Measurements from ENCODE around the gene NFE2.
"Not testable (repeated sequence)": the region's sequence is repeated elsewhere in the genome, so short reads cannot be mapped to it uniquely, and the experiment has no call there.

The NFE2 gene

DNA sequence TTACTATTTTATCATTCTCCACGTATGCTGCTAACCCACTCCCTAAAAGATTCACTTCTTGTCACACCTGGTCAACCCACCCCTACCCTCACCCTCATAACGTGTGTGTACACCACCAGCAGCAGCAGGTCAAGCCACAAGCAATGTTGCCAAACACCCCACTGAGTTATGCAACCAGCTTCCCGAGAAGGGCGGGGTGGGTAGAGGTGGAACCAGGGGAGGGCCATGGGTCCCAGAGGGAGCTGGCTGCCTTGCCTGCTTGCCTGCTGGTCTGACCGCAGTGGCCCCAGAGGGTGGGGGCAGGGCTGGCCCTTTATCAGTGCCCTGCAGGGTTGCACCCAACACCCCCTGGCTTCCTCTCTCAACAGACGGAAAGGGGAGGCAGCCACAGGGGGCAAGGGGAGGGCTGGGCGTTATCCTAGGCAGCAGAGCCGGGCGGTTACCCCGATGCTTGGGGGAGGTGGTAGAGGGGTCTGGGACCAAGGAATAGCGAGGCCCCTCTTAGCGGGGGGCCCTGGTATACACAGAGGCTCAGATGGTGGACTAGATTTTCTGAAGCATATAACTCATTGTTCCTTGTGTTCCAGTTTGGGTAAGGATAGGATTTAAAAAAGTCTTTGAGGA is 3.5 kb upstream of the NFE2 start:
- DNase-seq: no peak

DNA sequence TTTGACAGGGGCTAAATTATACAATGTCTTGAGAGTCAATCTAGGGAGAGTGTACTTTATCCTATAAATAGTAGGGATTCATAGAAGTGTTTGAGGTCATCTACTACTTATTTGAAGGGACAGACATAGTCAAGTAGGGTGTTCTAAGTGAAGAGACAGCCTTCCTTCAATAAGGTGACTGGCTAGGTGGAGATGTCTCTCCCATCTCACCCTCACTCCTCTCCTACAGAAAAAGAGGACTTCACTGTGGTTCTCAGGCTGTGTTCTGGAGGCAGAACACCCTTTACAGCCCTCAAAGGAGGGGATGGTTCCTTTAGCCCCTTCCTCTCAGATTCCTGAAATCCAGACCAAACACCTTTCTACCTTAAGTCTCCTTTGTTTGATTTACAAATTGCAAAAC is 2.8 kb upstream of the NFE2 start:
- no peak for DNase-seq

DNA sequence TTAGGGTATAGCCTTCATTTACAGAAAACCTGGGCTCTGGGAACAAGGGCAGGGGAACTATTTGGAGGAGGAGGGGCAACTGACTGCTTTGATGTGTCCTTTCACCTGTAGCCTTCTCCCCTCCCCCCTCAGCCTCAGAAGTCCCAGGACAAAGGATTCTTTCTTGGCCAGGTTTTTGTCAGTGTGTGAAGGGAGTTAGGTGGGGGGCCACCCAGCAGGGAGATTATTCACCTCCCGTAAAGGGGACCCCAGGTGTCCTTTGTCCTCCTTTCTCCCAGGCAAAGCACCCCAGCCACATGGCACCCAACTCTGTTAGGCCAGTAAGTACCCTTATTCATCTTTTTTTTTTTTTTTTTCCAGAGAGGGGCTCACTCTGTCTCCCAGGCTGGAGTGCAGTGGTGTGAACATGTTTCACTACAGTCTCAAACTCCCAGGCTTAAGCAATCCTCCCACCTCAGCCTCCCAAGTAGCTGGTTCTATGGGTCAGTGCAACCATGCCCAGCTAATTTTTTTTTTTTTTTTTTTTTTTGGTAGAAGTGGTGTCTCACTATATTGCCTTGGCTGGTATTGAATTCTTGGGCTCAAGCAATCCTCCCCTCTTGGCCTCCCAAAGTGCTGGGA is 723 bp upstream of the NFE2 start:
- DNase-seq: no peak

DNA sequence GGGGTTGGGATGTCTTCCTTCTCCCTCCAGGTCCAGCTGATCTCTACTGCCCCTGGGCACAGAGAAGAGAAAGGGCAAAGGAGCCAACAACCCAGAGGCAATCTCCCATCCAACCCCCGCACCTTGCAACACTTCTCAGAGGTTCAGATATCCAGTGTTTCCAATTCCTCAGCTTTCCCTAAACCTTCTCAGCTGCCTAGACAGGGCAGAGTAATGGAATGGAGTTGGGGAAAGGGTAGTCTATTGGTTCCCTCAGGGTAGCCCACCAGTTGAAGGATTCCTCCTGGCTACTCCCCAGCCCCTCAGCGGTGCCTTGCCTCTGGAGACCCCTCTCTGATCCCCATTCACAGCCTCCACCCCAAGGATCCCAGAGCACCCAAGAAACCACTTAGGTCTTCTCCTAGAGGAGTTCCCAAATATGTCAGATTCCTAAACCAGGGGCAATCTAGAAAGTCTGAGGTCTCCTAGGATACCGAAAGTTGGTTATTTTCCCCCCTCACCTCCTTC is 537 bp downstream of the NFE2 start:
- no peak for DNase-seq

DNA sequence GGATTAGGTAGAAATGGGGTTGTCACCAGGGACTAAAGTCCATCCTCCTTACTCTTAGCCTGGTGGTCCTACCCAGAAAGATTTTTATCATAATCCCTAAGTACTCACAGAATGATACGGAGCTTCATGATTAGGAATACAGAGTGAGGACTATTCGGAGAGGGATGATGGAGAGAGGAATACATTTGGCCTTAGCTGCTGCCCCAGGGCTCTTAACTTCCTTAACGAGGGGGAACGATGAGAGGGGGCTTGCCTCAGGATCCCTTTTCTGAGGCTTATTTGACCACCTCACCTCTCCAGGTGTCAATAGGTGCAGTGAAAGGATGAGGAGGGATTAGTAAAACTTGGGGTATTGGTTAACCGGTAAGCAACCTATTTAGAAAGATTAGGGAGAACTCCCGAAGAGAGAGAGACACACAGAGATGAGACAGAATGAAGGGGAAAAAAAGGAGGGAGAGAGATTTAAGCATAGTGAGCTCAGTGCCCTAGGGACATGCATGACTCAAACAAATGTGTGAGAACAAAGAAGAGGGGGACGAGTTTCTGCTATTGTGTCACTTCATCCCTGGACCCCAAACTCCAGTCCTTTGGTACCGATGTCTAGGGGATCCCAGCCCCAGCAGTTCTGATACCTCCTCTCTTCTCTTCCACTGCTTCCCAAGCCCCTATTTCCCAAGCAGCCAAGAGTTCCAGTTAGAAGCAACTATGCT is 1.1 kb downstream of the NFE2 start:
- no peak for DNase-seq

DNA sequence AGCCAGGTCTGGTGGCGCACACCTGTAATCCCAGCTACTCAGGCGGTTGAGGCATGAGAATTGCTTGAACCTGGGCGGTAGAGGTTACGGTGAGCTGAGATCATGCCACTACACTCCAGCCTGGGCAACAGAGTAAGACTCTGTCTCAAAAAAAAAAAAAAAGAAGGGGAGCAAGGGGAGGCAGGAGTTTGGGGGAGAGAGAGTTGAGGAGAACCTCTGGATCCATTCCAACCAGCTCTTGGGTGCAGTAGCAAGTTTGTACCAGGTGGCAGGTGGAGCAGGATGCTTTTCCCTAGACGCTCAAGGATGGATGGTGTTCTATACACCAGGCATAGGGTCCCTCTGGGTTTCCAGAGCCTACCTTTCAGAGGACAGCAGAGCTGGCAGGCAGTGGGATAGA is 1.9 kb downstream of the NFE2 start:
- DNase-seq: no peak

DNA sequence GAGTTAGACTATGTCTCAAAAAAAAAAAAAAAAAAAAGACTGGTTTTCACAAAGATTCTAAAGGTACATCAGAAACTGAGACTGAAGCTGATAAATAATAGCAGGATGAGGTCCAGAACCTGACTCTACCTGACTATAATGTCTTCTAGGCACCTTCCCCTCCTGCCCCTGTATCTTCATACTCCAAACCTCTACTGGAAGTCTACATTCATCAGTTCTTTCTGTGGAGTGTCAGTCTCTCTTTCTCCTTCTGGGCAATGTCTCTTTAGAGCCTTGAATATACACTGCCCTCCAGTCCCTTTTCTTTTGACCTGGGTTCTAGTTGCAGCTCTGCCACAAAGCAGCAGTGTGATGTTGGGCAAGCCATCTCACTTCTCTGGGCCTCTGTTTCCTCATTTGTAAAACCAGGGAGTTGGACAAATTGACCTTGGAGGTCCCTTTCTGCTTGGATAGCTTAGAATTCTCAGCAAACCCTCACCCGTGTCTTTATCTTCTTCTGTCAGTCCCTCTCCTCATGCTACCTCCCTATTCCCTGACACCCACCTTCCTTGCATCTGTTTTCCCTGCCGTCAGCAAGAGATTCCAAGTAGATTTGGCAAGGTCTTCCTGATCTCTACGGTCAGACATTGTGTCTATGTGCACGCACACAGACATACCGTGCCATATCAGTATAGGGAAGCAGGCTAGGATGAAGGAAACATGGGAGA is 4.3 kb downstream of the NFE2 start:
- DNase-seq: no peak

DNA sequence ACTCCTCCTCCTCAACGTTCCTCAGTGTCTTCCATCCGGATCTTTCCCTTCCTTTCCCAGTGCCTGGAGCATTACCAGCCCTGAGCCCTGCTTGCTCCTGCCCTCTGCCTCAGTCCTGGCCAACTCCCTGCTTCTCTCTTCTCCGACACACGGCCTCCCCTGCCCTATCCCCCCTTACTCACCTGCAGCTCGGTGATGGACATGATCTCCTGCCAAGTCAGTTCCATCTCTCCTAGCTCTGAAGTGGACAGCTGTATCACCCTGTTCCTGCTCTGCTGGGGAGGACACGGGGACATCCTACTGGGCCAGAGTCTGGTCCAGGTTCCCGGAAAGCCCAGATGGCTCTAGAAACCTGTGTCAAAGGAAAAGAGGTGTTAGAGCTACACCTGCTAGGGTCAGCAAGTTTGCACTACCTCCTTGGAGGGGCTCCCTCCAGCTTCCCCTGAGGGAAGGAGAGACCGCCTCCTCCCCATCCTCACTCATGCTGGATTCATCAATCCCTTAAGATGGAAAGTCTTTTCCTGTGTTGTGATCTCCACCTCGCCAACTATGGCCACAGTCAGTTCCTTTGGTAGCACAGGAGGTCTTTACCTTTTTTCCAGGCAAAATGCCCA is 5.8 kb downstream of the NFE2 start:
- no peak for DNase-seq

DNA sequence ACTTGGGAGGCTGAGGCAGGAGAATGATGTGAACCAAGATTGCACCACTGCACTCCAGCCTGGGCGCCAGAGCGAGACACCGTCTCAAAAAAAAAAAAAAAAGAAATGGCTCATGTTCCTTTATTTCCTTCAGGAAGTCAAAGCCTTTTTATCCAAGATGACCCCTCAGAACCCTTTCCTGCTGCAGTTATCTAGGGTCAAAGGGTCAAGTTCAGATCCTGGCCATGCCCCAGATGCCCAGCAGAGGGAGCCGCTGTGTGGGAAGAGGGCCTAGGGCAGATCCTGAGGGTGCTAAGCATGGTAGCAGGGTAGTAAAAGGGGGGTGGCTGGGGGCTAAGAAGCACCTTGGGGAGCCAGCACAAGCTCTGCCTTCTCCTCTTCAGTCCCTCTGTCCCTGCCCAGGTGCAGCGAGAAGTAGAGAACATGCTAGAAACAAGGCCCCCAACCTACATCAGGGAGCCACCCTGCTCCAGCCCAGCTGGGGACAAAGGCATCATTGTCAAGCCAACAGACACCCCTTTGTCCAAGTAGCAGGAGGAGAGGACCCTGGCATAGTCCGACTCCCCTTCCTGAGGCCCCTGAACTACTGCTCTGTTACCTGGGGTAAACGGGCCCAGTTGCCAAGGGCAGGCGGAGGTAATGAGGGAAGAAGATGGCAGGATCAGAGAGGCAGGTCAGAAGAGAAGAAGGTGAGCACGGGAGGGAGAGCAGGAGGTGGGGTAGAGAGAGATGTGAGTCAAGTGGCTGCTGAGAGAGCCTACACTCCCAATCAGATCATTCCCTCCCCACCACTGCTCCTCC is 6.5 kb downstream of the NFE2 start:
- no peak for DNase-seq

DNA sequence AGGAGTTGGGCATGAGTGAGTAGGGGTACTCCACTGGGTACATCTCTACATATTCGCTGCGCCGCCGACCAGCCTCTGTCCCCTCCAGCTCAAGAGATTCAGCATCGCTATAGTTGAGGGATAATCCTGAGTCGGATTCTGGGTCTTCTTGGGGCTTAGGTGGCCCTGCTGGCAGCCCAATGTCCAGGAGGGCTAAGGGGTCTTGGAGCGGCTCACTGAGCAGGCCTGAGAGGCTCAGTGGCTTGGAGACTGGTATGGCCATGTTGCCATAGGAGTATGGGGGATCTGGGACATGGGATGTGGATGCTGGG is 7.9 kb downstream of the NFE2 start:
- DNase-seq: no peak

DNA sequence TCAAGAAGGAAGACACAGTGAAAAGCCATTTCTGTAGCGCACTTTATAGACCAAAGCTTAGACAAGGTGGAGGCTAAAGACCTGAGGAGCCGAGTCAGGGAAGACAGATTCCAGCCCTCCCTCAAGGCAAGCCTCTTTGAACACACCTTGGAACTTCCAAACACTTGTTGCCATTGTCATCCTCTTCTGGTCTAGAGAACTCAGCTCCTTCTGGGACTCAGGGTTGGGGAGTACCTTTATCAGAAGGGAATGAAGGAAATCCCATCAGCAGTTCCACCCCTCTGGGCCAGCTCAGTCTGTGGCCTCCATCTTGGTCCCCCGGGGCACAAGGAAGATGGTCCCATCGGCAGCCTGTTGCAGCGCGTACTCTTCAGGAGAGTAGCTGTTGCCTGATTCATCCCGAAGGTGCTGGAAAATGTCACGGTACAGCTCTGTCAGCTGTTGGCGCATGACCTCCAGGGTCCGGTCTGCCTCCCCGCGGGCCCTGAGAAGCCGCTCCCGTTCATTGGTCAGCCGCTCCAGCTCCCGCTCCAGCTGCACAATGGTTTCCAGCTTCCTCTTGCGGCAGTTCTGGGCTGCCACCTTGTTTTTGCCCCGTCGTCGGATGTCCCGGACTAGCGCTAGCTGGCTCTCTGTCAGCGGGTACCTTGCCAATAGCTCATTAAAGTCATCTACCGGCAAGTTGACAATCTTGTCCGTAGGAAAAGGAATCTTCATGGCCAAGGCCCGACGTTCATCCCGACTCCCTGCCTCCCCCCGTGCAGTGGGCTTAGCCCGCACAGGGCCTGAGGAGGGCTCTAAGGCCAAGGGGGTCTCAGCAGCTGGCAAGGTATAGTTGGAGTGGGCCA is 8.5 kb downstream of the NFE2 start:
- no peak for DNase-seq

DNA sequence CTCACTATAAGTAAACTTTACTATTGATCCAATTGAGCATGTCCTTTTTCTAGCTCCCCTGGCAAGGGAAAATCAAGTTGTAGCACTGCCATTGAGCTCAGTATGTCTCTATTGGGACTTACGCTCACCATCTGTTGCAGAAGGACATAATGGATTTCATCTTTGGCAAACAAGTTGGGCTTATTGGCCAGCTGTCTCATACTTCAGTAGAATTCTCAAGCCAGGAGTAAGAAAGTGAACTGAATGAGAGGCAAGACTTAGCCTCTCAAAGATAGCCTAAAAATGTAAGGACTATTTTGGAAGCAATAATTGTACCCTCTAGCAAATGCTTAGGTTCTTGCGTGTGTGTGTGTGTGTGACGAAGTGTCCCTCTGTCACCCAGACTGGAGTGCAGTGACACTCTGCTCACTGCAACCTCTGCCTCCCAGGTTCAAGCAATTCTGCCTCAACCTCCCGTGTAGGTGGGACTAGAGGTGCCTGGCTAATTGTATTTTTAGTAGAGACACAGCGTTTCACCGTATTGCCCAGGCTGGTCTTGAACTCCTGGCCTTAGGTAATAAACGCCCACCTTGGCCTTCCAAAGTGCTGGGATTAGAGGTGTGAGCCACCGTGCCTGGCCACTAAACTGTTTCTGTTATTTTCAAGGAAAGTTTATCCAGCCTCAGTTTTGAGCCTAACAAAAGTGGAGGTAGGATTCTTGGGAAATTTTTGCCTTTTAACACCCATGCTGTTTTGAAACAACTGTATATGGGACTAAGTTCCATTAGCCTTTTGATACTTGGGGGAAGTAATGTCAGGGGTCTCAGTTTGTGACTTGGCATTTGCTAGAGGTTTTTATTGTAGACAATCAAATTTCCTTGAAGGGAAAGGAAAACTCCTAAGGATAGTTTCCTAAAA is 13.3 kb downstream of the NFE2 start:
- DNase-seq: no peak

DNA sequence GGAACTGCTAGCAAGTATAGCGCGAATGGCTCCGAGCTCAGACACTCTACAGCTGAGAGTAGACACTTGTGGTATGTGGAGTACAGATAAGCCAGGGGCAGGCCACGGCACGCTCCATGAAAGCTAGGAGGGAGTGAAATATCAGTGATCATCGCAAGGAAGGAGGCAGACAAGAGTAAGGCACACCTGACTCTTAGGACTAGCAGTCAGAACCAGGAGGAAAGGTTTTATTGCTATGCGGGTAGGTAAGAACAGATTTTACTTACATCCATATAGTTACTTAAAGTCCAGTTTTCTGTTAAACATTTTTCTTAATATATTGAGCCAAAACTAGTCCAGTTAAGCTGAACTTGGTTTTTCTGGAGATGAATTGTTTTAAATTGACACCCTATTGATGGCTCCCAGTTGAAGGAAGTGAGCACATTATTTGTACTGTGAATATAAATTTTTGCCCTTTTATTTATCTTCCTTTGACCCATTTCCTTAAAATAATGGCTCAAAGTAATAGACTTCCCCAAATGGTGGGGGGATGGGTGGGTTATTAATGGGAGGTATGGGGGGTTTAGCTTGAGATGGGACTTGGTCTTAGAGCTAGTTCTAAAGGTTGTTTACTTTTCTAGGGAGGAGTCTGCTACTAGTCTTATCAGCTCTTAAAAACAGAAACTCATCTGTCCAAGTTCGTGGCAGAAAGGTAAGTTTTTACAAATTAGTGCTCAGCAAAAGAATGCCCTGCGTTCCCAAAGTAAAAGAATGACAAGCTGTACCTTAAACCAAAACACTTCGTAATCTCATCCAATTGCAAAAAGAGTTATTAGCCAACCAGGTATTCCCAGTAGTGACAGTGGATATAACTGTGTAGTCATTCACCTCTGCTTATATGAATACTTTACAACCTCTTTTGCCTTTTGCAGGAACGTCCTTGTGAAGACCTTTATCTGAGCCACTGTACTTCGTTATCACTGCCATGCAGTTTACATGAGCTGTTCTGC is 14.5 kb downstream of the NFE2 start:
- DNase-seq: no peak

DNA sequence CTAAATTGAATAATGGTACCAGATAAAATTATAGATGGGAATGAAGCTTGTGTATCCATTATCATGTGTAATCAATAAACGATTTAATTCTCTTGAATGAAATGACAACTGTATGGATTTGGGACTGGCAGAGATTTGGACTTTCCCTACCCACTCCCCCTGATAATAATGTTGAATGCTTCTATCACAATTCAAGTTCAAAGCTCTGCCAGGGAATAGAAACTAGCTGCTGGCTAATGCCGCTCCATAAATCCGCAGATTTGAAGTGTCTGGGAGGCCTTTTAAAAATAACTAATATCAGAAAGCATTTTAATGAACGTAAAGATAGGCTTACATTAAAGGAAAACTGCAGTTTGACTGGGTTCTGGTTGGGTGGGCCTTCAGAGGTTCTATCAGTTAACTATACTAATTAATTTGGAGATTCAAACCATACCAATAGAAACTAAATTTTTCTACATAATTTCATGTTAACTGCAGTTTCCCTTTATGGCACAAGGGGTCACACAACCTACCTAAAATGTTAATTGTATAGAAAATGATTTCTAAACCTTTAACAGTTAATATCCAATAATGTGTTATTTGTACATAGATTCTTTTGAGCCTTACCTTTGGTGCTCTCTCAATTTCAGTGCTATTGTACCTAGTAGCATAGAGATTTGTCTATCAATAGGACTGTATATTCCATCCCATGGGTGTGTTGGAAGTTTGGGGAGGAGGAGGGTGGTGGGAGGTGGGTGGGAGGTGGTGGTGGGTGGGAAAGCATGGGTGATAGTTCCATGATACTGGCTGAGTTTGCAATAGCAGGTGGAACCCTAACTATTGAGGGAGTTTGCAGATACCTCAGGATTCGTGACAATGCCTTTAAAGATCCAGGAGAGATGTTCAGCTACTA is 15.4 kb downstream of the NFE2 start:
- DNase-seq: no peak

DNA sequence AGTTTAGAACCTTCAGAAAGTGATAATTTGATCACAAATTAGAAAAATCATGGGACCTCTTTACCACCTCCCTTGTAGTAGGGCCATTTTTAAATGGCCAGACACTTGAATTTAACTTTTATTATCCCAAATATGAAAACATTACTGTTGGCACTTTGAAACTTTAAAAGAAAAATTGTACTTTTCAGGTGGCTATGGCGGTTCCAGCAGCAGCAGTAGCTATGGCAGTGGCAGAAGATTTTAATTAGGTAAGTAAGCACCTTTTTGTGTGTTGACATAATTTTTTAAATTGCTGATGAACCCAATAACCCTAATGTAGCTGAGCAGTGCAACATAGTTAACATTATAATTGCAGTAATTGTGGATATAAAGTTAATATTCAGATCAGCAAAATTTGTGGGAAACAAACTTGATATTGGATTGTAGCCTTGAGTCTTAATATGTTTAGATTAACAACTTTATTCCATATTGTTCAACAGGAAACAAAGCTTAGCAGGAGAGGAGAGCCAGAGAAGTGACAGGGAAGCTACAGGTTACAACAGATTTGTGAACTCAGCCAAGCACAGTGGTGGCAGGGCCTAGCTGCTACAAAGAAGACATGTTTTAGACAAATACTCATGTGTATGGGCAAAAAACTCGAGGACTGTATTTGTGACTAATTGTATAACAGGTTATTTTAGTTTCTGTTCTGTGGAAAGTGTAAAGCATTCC is 16.6 kb downstream of the NFE2 start:
- not testable (repeated sequence) for DNase-seq

DNA sequence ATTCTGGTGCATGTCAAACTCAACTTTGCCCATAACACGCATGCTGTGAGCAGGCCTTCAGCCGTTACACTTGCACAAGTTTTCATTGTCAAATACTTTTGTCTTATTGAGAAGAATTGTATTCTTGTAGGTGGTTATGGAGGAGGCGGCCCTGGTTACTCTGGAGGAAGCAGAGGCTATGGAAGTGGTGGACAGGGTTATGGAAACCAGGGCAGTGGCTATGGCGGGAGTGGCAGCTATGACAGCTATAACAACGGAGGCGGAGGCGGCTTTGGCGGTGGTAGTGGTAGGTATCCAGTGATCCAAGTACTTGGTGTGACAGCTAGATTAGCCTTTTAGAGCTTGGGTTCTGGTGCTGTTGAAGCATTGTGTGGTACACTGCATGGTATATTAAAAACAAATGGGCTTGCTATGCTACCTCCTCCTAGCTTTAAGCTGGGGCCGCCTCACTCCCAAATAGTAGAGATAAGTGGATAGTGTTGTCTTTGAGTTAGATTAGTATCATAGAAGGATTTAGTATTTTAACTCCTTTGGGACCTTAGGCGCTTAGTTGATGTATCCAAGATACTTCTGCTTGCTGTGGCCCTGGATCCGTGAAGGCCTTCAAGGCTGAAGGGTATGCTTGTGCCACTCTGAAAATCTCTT is 17.7 kb downstream of the NFE2 start:
- no peak for DNase-seq

DNA sequence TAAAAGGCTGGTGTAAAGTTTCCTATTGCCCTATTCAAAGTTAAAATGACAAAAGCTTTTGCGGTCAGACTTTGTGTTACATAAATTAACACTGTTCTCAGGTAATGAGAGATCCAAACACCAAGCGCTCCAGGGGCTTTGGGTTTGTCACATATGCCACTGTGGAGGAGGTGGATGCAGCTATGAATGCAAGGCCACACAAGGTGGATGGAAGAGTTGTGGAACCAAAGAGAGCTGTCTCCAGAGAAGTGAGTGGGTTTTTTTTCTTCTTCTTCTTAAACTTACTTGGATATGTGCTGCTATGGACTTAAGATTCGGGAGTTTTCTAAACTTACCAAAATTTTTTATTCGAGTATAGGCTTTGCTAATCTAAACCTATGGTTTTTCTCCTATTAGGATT is 19.1 kb downstream of the NFE2 start:
- not testable (repeated sequence) for DNase-seq

Data from cortex of kidney (tissue), 1 donor.